GM19043 (cell line): ENCODE data around the gene HRH1.
"Not testable (repeated sequence)": the region's sequence is repeated elsewhere in the genome, so short reads cannot be mapped to it uniquely, and the experiment has no call there.

Experiments used
- ATAC-seq: cut with Tn5 transposase; IDR thresholded peaks from one replicate; pipeline ENCODE4 v1.9.1; 2021; ENCODE audit warnings: low read depth; ENCODE audit not compliant: unreplicated experiment

HRH1 gene, protein sequence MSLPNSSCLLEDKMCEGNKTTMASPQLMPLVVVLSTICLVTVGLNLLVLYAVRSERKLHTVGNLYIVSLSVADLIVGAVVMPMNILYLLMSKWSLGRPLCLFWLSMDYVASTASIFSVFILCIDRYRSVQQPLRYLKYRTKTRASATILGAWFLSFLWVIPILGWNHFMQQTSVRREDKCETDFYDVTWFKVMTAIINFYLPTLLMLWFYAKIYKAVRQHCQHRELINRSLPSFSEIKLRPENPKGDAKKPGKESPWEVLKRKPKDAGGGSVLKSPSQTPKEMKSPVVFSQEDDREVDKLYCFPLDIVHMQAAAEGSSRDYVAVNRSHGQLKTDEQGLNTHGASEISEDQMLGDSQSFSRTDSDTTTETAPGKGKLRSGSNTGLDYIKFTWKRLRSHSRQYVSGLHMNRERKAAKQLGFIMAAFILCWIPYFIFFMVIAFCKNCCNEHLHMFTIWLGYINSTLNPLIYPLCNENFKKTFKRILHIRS

DNA sequence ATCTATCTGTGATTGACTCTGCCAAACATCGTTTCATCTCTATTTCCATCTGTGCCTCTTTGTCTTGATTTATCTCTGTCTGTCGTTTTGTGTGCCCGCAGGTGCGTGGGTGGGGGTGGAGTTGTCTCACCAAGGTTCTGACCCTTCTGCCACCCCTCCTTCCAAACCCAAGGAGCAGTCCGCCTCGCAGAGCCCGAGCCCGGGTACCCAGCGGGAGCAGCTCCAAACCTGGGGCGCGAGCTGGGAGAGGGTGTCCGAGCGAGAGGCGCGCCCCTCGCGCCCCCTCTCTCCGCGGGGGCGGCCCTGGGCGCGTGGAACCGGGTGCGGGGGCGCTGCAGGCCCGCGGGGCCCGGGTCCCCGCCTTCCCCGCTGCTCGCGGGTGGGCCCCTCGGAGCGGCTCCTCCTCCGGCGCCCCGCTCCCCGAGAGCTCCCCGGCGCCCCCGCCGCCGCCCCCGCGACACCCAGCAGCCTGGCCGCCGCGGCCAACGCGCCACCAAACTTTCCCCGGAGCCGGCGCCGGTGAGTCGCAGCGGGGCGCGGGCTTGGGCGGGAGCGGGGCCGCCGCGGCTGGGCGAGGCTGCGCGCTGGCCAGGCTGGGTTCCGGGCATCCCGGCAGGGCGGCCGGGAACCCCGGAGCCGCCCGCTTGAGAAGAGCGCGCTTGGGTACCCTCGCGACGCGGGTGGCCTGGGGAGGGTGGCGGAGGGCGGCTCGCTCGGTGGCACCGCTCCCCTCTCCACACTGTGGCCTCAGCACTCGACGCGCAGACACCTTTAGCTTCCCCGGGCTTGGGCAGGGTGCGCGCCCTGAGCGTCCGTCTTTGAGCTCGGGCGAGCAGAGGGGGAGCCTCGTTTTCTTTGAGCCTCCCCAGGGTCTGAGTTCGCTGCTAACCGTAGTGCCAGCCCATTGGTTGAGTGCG lies at the start of gene HRH1:
Gene HRH1, plus strand, starts transcription at position 458 of the 917 bp plus-strand sequence. CDS start 104,545 bp downstream, outside the sequence.
- ATAC-seq: no peak

DNA sequence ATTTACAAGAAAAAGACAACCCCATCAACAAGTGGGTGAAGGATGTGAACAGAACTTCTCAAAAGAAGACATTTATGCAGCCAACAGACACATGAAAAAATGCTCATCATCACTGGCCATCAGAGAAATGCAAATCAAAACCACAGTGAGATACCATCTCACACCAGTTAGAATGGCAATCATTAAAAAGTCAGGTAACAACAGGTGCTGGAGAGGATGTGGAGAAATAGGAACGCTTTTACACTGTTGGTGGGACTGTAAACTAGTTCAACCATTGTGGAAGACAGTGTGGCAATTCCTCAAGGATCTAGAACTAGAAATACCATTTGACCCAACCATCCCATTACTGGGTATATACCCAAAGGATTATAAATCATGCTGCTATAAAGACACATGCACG lies 41.0 kb upstream of the HRH1 start:
- not testable (repeated sequence) for ATAC-seq

DNA sequence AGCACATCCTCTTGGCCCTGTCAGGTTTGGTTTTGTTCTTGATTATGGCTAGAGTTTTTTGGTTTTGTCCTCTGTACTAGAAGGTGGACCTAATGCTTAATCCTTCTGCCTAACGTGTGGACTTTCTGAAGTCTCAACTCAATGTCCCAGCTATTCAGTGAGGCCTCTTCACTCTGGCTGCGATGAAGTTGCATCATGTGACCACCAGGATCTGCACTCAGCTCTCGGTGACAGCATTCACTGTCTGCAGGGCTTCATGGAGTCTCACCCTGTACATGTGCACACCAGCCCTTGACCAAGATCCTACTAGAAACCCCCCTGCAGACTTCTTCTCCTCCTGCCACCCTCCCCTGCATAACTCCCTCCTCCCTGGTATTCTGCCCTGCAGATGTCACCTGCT lies 38.7 kb upstream of the HRH1 start:
- ATAC-seq: no peak

DNA sequence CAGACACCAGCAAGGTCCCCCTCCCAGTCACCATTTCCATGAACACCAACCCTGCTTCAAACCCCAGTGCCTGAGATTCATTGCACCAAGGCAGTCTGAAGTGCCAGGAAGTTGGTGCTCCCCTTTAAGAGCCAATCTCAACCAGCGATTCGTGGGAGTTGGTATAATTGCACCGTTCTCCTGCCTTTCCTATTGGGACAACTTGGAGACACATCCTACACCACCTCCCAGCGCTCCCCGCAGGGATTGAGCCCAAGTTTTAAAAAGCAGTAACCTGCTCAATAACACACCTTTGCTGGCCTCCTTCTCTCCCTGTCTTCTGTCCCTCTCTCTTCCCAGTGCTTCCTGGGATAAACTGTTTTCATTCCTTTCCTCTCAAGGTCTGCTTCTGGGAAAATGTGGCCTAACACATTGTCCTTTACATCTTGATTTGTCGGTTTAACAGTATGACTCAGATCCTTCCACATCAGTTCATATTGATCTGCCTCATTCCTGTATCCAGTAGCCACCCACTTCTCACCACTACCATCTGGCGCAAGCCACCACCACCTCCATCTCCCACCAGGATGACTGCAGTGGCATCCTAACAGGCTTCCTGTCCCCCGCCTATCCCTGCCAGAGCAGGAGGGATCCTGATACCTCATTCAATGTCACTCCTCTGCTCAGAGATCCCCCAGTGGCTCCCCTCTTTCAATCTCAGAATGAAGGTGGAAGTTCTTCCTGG lies 37.8 kb upstream of the HRH1 start:
- no peak for ATAC-seq

DNA sequence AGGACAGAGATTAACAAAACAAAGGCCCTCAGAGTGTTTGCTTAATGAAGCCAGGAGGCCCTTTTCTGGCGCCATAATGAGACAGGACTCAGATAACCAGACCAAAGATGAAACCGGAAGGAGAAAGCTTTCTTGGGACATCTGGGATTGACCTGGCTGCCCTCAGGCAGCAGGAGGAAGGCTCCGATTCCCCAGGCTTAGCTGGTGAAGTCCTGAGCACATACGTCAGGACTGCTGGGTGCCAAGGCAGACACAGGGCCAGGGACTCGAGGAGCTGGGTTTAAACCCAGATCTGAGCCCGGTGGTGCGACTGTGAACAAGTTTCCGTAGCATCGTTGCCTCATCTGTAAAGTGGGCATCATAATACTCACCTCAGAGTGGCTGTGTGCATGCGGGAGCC lies 36.7 kb upstream of the HRH1 start:
- ATAC-seq: no peak

DNA sequence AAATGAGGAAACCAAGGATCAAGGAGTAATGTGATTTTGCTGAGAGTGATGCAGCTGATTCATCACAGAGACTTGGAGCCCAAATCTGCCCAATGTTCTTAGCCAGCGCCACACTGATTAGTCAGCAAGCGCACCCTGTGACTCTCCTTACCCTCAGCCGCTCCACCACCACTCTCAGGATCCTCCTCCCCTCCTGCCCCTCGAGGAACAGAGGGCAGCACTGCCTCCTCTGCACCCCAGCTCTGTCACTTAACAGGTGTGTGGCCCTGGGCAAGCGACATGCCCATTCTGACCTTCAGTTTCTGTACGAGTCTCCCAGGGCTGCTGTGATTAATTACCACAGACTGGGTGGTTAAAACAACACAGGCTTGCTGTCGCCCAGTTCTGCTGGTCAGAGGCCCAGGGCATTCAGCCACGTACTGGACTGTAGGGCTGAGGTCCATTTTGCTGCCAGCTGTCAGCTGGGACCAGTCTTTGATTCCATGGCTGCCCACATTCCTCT lies 36.1 kb upstream of the HRH1 start:
- no peak for ATAC-seq

DNA sequence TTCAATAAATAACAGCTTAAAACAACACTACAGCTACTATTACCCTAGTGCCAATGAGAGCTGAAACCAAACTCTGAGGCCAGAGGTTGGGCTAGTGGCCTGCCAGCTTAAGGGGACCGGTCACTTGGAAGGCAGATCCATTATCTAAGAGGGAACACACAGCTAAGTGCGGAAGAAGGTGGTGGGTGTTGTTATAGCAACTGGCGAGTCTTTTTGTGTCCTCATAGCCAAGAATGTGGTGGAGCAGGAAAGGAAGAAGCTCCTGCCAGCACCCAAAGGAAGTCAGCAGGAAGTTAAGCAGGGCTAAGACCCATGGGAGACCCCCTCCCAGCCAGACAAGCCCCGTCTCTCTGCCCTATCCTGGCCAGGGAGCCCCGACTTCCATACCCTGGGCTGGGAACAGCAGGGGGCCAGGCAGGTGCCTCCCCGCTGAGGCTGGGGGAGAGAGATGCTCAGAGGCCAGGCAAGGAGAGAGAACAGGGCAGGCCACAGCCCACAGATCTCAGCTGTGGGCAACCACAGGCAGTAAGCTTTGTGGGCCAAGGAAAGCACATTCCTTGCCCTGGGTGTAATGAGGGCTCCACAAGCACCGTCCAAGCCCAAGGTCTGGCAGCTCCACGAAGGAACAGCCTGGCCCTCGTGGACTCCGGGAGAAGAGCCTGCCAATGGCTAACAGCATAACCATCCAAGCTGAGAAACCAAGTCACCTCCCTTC lies 34.0 kb upstream of the HRH1 start:
- ATAC-seq: no peak

DNA sequence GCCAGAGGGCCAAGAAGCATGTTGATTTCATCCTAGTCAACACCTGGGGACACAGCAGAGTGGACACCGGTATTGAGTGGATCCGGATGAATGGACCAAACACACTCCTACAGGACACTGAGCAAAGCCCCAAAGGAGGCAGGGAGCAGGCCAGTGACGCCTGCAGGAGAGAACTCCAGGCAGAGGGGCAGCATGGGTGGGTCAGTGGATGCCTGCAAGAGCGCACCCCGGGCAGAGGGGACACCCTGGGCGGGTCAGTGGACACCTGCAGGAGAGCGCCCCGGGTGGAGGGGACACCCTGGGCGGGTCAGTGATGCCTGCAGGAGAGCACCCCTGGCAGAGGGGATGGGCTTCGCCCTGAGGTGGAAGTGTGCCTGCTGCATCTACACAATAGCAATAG lies 27.6 kb upstream of the HRH1 start:
- no peak for ATAC-seq

DNA sequence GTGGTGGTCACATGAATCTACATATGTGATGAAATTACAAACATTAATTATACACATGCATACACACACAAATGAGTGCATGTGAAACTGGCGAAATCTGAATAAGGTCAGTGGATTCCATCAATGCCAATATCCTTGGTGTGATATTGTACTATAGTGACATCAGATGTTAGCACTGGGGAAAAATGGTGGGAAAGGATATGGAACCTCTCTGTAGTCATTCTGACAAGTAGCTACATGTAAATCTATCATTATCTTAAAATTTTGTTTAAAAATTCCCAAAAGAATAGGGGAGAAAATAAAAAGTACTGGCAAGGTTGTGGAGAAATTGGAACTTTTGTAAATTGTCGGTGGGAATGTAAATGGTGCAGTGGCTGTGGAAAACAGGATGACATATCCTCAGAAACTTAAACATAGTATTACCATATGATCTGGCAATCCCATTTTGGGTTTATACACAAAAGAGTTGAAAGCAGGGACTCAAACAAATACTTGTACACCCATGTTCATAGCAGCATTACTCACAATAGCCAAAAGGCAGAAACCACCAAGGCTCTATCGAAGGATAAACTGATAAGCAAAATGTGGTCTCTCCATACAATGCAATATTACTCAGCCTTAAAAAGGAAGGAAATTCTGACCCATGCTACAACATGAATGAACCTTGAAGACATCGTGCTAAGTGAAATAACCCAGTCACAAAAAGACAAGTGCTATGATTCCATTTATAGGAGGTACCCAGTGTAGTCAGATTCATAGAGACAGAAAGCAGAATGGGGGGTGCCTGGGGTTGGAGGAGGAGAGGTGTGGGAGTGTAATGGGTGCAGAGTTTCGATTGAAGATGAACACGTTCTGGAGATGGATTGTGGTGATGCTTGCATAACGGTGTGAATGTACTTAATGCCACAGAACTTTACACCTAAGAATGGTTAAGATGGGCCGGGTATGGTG lies 25.3 kb upstream of the HRH1 start:
- no peak for ATAC-seq

DNA sequence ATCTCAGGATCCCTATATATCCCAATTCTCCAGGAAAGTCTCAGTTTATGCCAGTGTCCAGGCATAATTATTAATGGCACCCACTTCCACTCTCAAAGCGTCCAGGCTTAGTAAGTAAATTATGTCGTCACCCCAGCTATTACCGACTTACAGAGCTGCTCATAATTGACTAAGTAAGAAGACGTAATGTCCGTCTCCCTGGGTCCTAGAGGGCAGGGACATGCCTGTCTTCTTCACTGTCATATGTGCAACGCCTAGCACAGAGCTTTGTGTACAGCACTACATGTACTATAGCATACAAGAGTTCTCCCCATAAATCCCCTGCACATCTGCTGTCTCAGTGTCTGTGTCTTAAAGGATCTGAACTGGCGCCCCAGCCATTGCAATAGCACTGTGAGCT lies 23.9 kb upstream of the HRH1 start:
- no peak for ATAC-seq

DNA sequence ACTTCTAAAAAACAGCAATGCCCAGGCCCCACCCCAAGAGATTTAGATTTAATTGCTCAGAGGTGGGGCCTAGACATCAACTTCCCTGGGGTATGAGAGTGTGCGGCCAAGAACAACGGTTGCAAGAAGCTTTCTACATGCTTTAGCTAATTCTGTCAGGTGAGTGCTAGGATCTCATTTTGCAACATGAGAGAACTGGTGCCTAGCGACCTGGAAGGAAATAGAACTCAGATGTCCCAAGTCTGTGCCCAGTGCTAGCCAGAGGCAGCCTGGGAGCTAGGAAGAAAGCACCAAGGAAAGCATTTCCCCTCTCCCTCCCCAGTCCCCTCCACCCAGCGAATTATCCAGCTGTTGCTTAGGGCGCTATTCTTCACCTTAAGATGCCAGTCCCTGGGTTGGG lies 22.9 kb upstream of the HRH1 start:
- no peak for ATAC-seq

DNA sequence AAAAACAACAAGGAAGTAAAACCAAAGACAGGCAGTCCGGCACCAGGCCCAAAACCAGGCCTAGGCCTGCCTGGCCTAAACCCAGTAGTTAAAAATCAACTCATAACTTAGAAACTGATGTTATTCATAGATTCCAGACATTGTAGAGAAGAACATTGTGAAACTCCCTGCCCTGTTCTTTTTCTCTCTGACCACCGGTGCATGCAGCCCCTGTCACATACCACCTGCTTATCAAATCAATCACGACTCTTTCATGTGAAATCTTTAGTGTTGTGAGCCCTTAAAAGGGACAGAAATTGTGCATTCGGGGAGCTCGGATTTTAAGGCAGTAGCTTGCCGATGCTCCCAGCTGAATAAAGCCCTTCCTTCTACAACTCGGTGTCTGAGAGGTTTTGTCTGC lies 22.4 kb upstream of the HRH1 start:
- ATAC-seq: not testable (repeated sequence)

DNA sequence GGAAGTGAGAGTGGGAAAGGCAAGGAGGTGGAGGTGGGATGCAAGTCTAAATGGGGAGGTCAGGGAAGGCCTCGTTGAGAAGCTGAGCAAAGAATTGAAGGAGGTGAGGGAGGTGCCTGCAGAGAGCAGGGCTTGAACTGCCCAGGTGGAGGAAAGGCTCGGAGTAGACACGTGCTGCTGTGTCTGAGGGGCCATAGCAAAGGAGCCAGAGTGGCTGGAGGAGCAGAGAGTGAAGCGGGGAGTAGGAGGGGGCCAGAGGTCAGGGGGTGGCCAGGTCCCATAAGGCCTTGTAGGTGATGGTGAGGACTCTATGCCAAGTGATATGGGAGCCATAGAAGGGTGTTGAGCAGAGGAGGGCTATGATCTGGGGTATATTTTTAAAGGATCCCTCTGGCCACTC lies 21.4 kb upstream of the HRH1 start:
- no peak for ATAC-seq

DNA sequence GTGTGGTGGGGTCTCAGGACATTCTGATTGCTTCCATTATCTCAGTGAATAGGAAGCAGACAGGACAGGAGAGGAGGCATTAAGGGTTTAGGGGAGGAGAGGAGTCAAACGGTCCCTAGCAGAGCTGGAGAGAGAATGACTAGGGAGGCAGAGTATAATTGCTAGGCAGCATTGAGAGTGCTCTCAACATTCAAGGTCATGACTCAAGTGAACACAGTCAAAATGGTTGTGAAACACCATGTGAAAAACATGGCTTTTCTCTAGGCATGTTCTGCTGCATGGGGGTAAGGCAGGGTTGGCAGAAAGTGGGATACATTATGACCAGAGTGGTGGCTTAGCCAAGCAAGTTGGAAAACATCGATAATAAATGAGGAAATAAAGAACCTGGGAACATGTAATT lies 19.5 kb upstream of the HRH1 start:
- no peak for ATAC-seq

DNA sequence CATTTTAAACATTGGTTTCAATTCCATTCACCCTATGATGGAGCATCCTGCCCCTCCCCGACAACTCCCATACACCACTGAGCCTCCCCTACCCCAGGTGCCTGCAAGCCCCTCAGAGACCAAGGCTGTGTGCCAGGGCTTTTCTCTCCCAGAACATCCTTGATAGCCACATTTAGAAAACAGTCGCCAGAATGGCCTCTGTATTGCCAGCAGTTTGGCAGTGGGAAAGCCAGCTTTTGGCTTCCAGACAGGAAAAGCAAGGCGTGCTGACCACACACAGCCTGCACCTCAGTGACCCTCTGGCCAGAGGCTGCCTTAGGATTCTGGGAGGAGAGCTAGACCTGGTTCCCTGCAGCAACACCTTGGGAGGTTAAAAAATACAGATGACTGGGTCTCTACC lies 18.2 kb upstream of the HRH1 start:
- no peak for ATAC-seq

DNA sequence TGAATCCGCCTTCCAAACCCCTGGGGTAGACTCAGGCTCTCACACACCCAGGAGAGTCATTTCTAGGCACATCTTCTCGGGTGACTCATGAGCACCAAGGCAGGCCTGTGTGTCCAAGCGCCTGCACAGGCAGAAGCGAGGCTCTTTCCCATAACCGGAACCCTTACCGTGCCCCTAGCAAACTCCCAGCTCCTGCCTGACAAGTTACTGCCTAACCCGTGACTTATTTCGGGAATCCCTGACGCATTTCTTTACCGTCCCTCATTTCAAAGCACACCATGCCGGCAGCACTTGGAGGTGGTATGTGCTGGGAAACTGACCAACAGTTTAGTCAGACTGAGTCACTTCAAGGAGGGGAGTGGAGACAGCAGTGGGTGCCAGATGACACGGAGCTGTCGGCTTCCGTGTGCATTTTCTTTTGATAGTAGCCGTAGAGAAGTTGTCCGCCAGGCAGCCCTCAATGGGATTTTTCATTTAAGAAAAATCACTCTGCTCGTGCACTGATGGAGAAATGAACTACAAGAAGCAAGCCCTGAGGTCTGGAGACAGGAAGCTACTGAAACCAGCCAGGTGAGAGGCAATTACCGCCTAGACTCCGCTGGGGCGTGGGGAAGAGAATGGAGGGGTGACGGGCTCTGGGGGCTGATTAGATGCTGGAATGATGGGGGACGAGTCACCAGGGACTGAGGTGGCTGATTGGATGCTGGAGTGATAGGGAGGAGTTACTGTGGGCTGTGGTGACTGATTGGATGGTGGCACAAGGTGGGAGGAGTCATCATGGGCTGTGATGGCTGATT lies 17.3 kb upstream of the HRH1 start:
- no peak for ATAC-seq

DNA sequence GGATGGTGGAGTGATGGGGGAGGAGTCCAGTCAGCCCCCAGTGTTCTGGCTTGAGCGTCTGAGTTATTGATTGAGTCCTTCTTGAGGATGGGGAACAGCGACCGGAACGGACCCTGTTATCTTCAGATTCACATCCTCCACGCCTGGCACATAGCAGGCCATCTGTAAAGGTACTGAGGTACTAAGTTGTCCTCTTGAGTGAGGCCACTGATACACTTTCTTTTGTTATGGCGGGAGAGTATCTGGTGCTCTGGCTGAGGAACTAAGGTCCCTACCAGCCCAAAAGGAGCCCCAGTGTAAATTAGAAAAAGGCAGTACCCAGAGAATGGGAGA lies 16.7 kb upstream of the HRH1 start:
- no peak for ATAC-seq

DNA sequence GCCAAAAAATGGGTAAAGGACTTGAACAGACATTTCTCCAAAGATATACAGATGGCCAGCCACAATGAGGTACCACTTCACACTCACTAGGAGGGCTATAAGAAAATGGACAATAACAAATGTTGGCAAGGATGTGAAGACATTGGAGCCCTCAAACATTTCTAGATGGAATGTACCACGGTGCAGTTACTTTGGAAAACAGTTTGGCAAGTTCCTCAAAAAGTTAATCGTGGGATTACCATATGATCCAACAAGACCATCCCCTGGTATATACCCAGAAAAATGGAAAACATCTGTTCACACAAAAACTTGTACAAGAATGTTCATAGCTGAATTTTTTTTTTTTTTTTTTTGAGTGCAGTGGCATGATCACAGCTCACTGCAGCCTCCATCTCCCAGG lies 15.9 kb upstream of the HRH1 start:
- ATAC-seq: no peak
